GM21619 (cell line): ENCODE results near the gene NFE2L1.

ENCODE experiments used
- ATAC-seq: cut with Tn5 transposase; IDR thresholded peaks from one replicate; pipeline ENCODE4 v1.9.1; 2021; ENCODE audit not compliant: unreplicated experiment

NFE2L1 gene

DNA sequence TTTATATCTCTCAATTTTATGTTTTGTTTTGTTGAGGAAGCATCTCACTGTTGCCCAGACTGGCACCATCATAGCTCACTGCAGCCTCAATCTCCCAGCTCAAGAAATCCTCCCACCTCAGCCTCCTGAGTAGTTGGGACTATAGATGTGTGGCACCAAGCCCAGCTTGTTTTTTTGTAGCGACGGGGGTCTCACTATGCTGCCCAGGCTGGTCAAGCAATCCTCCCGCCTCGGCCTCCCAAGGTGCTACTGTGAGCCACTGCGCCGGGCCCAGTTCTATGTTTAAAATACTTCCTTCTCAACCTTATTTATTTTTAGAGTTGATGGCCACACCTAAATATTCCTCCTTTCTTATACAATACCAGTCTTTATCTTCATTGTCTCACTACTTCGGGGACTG, 1.9 kb upstream of the NFE2L1 start:
- no peak for ATAC-seq

- ATAC-seq = no peak
Observed at GRCh38 chr17:48047113-48047740, 932 bp upstream of the NFE2L1 start.

GRCh38 chr17:48048384-48049126, 396 bp downstream of the NFE2L1 start:
- ATAC-seq = peak; percentile 35

- ATAC-seq = no peak
Observed at GRCh38 chr17:48051283-48051682, 3.1 kb downstream of the NFE2L1 start.

DNA sequence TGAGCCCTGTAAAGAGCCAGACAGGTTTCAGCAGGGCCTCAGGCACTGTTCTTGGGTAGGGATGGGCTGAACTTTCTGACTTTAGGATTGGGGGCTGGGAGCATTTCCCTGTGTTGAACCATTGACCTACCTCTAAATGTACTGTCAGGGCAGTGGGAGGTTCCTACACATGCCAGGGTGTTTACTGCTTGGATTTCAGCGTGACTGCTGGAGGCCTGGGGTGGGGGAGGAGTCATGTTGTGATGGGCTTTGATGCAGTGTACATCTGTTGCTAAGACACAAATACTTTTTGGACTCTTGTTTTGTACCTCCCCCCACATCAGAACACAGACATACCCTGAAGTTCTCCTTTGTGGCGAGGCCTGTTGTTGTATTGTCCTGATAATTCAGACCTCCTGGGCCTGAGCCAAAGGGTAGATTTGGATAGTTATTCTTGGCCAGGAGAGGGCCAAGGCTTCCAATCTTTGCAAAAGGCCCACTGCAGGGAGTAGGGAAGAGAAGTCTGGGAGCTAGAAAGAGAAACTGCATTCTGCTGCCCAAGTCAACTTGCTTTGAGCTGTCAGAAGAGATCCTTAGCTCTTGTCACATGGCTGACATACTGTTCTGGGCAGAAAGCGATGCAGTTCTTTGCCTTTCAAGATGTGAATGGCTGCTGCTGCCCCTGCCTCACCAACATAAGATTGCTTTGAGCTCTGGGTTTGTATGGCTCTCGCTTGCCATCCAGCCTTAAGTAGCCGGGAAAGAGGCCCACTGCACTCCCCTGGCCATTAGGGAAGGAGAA, 3.7 kb downstream of the NFE2L1 start:
- no peak for ATAC-seq

GRCh38 chr17:48052956-48053757, 5.0 kb downstream of the NFE2L1 start:
- ATAC-seq = no peak

DNA sequence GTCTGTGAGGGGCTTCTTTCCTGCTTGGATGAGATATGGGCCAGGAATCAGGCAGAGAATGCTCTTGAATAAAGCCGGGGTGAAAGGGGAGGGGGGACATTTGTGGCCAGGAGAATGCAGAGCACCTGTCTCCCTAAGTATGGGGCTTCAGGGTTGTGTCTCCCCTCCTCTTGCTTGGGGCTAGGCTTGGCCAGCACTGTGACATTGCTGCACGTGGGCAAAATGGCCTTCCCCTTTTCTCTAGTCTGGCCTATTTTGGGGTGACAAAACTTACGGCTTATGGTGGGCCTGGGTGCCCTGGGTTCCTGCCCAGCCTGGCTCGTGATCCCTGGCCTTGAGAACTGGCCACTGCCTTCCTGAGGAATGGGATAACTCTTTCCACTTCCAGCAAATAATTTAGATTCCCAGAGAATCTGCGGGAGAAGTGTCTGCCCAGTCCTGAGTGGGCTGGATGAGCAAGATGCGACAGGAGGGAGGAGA, 5.6 kb downstream of the NFE2L1 start:
- ATAC-seq = no peak

GRCh38 chr17:48054238-48055185, 6.4 kb downstream of the NFE2L1 start:
- ATAC-seq = no peak

DNA sequence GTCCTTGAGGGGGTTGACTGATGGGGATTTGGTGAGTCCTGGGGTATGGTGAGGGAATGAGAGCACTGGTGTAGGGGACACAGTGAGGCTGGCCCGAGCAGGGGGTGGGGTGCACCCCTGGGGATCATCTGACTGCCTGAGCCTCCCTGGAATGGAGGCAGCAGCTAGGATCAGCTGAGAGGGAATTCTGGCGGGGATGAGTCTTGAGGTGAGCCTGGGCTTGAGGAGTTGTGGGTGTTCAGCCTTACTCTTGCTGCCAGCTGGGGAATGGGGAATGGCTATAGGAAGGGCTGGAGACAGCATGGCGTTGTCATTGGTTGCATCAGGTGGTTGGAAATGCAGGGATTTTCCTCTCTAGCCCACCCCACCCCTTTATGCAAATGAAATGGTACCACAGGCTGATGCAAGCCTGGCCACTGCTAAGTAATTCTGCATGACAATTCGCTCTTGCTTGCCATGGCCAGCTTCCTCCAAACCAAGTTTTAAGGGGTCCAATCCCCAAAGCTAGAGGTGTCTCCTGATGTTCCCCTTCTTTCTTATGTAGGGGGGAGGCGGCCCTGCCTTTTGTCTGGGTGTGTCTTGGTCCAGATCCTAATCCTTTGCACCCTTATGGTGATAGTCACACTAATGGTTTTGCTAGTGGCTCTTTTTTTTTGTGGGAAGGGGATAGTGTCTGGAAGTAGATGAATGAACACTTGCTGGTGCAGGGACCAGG, 7.5 kb downstream of the NFE2L1 start:
- ATAC-seq = peak; percentile 55

DNA sequence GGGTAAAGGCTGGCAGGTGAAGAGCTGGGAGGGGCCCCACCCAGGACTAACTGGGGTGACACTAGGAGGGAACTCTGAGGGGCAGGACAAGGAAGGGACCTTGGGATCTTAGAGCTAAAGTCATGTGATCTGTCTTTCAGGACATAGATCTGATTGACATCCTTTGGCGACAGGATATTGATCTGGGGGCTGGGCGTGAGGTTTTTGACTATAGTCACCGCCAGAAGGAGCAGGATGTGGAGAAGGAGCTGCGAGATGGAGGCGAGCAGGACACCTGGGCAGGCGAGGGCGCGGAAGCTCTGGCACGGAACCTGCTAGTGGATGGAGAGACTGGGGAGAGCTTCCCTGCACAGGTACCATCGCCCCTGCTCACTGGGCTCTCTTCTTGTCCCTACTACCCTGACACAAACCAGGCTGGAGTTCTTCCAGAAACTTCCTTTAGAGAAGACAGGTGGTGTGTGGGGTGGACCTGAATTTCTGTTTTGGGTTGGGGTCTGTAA, 8.1 kb downstream of the NFE2L1 start:
- ATAC-seq = no peak

GRCh38 chr17:48056879-48057278, 8.7 kb downstream of the NFE2L1 start:
- ATAC-seq = no peak

GRCh38 chr17:48057626-48058025, 9.5 kb downstream of the NFE2L1 start:
- ATAC-seq = no peak

GRCh38 chr17:48058393-48059124, 10.4 kb downstream of the NFE2L1 start:
- ATAC-seq = no peak

DNA sequence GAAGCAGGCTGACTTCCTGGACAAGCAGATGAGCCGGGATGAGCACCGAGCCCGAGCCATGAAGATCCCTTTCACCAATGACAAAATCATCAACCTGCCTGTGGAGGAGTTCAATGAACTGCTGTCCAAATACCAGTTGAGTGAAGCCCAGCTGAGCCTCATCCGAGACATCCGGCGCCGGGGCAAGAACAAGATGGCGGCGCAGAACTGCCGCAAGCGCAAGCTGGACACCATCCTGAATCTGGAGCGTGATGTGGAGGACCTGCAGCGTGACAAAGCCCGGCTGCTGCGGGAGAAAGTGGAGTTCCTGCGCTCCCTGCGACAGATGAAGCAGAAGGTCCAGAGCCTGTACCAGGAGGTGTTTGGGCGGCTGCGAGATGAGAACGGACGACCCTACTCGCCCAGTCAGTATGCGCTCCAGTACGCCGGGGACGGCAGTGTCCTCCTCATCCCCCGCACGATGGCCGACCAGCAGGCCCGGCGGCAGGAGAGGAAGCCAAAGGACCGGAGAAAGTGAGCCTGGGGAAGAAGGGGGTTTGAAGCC, 11.0 kb downstream of the NFE2L1 start:
- ATAC-seq = no peak

DNA sequence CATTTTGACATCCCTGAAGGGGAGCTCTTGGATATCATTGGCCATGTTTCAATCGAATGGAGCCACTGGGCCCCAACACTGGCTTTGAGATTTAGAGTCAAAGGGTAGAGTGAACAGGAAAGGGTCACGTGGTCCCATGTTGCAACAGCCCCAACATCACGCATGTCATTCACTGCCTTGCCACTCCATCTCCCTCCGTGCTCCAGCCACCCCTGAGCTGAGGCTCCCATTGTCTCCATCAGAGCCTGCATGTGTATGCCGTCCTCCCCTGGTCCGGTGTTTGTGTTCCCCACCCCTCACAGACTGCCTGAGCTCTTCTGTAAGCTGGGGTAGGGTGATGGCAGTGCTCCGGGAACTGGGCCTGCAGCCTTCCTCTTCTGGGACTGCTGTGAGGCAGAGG, 12.1 kb downstream of the NFE2L1 start:
- no peak for ATAC-seq

DNA sequence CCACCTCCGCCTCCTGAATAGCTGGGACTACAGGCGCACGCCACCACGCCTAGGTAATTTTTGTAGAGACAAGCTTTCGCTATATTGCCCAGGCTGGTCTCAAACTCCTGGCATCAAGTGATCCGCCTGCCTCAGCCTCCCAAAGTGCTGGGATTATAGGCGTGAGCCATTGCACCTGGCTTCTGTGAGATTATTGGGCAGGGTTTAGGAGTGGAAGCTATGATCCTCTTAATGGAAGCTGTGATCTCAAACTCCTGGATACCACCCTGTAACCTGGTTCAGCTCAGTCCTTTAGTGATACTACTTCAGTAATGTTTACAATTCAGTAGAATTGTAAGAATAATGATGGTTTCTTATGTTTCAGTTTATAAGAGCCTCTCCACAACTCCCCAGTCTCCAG, 14.1 kb downstream of the NFE2L1 start:
- ATAC-seq = no peak

DNA sequence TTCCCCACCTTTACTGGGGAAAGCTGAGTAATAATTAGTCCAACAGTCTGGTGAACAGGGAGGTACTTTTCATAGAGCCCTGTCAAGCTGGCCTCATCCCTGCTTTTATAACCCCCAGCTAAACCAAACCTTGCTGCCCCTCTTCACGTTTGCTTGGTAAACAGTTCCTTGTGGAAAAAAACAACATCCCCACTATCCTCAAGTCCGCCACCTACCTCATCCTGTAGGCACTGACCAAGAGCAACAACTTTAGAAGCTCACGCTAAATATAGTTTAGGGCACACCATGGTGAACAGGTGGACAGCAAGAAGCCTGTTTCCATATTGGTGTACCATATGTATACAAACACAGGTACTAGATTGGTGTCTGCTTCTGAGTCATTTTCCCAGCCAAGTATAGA, 16.5 kb downstream of the NFE2L1 start:
- ATAC-seq = no peak

- no peak for ATAC-seq
Observed at GRCh38 chr17:48066192-48066591, 18.0 kb downstream of the NFE2L1 start.
